ENCODE results near the gene CACNA2D2. TPM values are rescaled to one million over a fixed set of nuclear protein-coding genes. Genes with fewer than 3 reads are reported as not detected.

CACNA2D2 gene
- total RNA-seq, 1 experiment from 2014 or later = 22.0 TPM

- TF ChIP-seq ZNF532 (CRISPR knock-in tag; IDR thresholded peaks at IDR 0.05; ENCODE audit: borderline replicate concordance) = no peak
- TF ChIP-seq TCF7 (CRISPR knock-in tag; IDR thresholded peaks at IDR 0.05; ENCODE audit: low read depth) = no peak
- TF ChIP-seq CREB1 (CRISPR knock-in tag; IDR thresholded peaks at IDR 0.05) = no peak
- no peak for TF ChIP-seq ZNF416 (CRISPR knock-in tag; IDR thresholded peaks at IDR 0.05)
- TF ChIP-seq ZNF232 (CRISPR knock-in tag; IDR thresholded peaks at IDR 0.05) = no peak
- TF ChIP-seq JAZF1 (CRISPR knock-in tag; IDR thresholded peaks at IDR 0.05) = no peak
- TF ChIP-seq JUN (CRISPR knock-in tag; IDR thresholded peaks at IDR 0.05) = no peak
- TF ChIP-seq ATF1 (CRISPR knock-in tag; IDR thresholded peaks at IDR 0.05) = no peak
- TF ChIP-seq ATF2 (CRISPR knock-in tag; IDR thresholded peaks at IDR 0.05; ENCODE audit: borderline replicate concordance, low read depth) = no peak
- no peak for TF ChIP-seq ZNF121 (CRISPR knock-in tag; IDR thresholded peaks at IDR 0.05)
- TF ChIP-seq ELF4 (CRISPR knock-in tag; IDR thresholded peaks at IDR 0.05; ENCODE audit: low read depth) = no peak
- TF ChIP-seq AR (CRISPR knock-in tag; IDR thresholded peaks at IDR 0.05) = no peak
- 0 out of 2 replicates have a peak, but pooled peaks have one; percentile 26 for TF ChIP-seq ZNF317 (CRISPR knock-in tag; IDR thresholded peaks at IDR 0.05; ENCODE audit: borderline replicate concordance, low read depth)
- TF ChIP-seq ZNF671 (CRISPR knock-in tag; IDR thresholded peaks at IDR 0.05) = no peak
- no peak for TF ChIP-seq MLX (CRISPR knock-in tag; IDR thresholded peaks at IDR 0.05)
- no peak for TF ChIP-seq ATF6 (CRISPR knock-in tag; IDR thresholded peaks at IDR 0.05)
- no peak for TF ChIP-seq RORB (CRISPR knock-in tag; IDR thresholded peaks at IDR 0.05)
- no peak for TF ChIP-seq ZNF512 (CRISPR knock-in tag; IDR thresholded peaks at IDR 0.05; ENCODE audit: borderline replicate concordance)
- TF ChIP-seq SMAD3 (CRISPR knock-in tag; IDR thresholded peaks at IDR 0.05; ENCODE audit: borderline replicate concordance) = no peak
- no peak for TF ChIP-seq NR2C2 (CRISPR knock-in tag; IDR thresholded peaks at IDR 0.05)
- TF ChIP-seq NFYB (CRISPR knock-in tag; conservative IDR thresholded peaks at IDR 0.05; ENCODE audit: low read depth) = no peak
- no peak for TF ChIP-seq GRHL2 (CRISPR knock-in tag; IDR thresholded peaks at IDR 0.05; ENCODE audit: insufficient replicate concordance, severe bottlenecking)
- TF ChIP-seq ARID4B (CRISPR knock-in tag; IDR thresholded peaks at IDR 0.05; ENCODE audit: borderline replicate concordance) = no peak
These were observed 182.5 kb downstream of the CACNA2D2 start (continued) for GRCh38 chr3:50320853-50321335.
